Suprapubic skin (tissue), 4 donors: ENCODE measurements around the gene KSR2. TPM values are rescaled to one million over a fixed set of nuclear protein-coding genes. Genes with fewer than 3 reads are reported as not detected.

ENCODE experiments used
- DNase-seq, 2 donors: peaks; one replicate each; pipeline ENCODE4 v3.0.0-alpha.2; 2019; ENCODE audit warnings: low spot score in 2 of 2
- H3K27ac ChIP-seq: fragments of 200-600 bp; sonication (generic); one replicate; pipeline ENCODE4 v1.5.1; 2019
- H3K27me3 ChIP-seq: fragments of 200-600 bp; sonication (generic); one replicate; pipeline ENCODE4 v1.5.1; 2019
- H3K36me3 ChIP-seq: fragments of 200-600 bp; sonication (generic); one replicate; pipeline ENCODE4 v1.5.1; 2019
- H3K4me1 ChIP-seq: fragments of 200-600 bp; sonication (generic); one replicate; pipeline ENCODE4 v1.5.1; 2019
- H3K4me3 ChIP-seq: fragments of 200-600 bp; sonication (generic); one replicate; pipeline ENCODE4 v1.5.1; 2019; ENCODE audit warnings: mild to moderate bottlenecking
- H3K9me3 ChIP-seq: fragments of 200-600 bp; sonication (generic); one replicate; pipeline ENCODE4 v1.5.1; 2019
- CTCF ChIP-seq, 2 donors: fragments of 200-600 bp in 1 of 2; fragments of 450-650 bp in 1 of 2; sonication (generic) in 1 of 2; IDR thresholded peaks; one replicate each; pipeline ENCODE4 v1.5.1; 2016 to 2019; ENCODE audit warnings: antibody characterized with exemption in 2 of 2, mild to moderate bottlenecking in 1 of 2, moderate library complexity in 1 of 2
- EP300 ChIP-seq: sonication (generic); formaldehyde crosslinking; IDR thresholded peaks from one replicate; pipeline ENCODE4 v1.6.1; 2017; ENCODE audit warnings: antibody characterized with exemption
- POLR2A ChIP-seq, 2 donors: fragments of 450-650 bp; IDR thresholded peaks; one replicate each; pipeline ENCODE4 v1.6.1; 2017; ENCODE audit warnings: antibody characterized with exemption in 2 of 2, mild to moderate bottlenecking in 2 of 2, moderate library complexity in 2 of 2
- POLR2AphosphoS5 ChIP-seq, 3 donors: sonication (generic); formaldehyde crosslinking; IDR thresholded peaks; one replicate each; pipeline ENCODE4 v1.6.1; 2017; ENCODE audit warnings: antibody characterized with exemption in 3 of 3
- WGBS: methylation state at CpG from one replicate; pipeline ENCODE4 v1.1.5; 2018; 5-methylcytosine and 5-hydroxymethylcytosine counted together
- total RNA-seq, 4 donors: library from RNA; depleted of rRNA; stranded (reverse); fragments of >200 nt; gene quantifications; one replicate each; pipeline ENCODE4 v1.1.0, GENCODE V29; 2016

Gene KSR2
- total RNA-seq, 4 donors from 2014 or later = 0.24 to 0.39 (median 0.38) TPM; not detected in 1

DNA sequence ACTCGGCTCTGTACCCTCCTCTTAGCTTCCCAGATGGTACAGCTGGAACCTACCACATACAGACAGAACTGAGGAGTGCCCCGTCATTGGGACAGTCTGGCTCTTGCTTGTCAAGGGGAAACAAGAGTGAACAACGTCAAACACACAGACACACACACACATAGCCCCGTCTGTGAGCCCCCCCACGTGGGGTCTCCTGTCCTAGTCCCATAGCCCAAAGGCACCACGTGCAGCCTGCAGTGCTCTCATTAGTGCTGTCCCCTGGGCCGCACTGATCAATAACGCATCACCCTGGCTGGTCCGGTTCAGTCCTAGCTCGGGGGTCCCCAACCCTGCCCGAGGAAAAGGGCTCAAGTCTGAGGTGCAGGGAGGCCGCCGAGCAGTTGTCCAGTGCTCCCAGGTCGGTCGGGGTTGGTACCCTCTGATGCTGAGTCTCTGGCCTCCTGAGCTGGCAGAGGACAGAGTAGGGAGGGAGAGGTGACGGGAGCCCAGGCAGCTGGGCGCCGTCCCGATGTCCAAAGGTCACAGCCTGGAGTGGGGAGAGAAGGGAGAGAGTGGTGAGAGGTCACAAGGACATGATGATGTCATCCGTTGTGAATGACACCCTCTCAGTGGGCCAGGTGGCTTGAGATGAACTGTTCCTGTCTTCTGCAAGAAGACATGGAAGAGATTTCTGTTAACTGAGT lies 502.0 kb downstream of the KSR2 start:
- no peak for TF ChIP-seq EP300
- no peaks in the 10 kb centered on the region for H3K36me3 ChIP-seq
- no peak for DNase-seq
- peaks cover 9% of the 10 kb centered on the region for H3K27me3 ChIP-seq
- H3K4me3 ChIP-seq = no peak overlapping the region
- H3K27ac ChIP-seq = no peak overlapping the region
- H3K4me1 ChIP-seq = no peaks in the 10 kb centered on the region
- WGBS = 77% methylated on average over 7 of the region's 20 CpGs
- no peaks in the 10 kb centered on the region for H3K9me3 ChIP-seq

- Histone ChIP-seq H3K9me3 (no peaks in the 10 kb centered on the region), H3K4me1 (peaks cover 3% of the 10 kb centered on the region), H3K36me3 (no peaks in the 10 kb centered on the region), H3K27me3 (peaks cover 7% of the 10 kb centered on the region), H3K4me3 (no peak overlapping the region), H3K27ac (no peak overlapping the region)
- TF ChIP-seq EP300 (no peak), POLR2AphosphoS5 (IDR thresholded peaks at IDR 0.05) (no peak), POLR2A (IDR thresholded peaks at IDR 0.05) (no peak), CTCF (IDR thresholded peaks at IDR 0.05) (no peak)
- 81% methylated on average over 3 of the region's 3 CpGs for WGBS
- DNase-seq = no peak
Measured at GRCh38 chr12:117461732-117462131, 507.1 kb downstream of the KSR2 start.

DNA sequence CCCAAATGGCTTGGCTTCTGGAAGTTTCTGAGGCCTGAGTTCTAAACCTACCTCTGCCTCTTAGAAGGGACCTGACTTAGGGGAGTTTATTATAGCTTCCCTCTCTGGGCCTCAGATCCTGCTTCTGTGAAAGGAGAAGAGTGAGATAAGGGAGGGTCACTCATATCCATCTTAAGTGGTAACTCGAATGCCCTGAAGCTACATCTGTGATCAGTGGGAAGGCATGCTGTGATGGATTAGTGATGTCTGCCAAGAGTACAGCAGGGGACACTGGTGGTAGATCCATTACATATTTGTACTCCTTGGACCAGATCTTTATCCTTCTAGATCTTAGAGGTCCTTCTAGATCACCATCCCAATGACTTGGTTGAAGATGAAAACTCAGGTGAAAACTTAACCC lies 509.6 kb downstream of the KSR2 start:
- WGBS = 86% methylated on average over 1 of the region's 1 CpG

GRCh38 chr12:117457189-117457588 lies 511.6 kb downstream of the KSR2 start:
- peaks cover 3% of the 10 kb centered on the region for H3K4me1 ChIP-seq
- DNase-seq = no peak
- H3K27ac ChIP-seq = no peak overlapping the region
- no peak overlapping the region for H3K4me3 ChIP-seq
- no peaks in the 10 kb centered on the region for H3K9me3 ChIP-seq
- 77% methylated on average over 3 of the region's 3 CpGs for WGBS
- no peaks in the 10 kb centered on the region for H3K27me3 ChIP-seq
- no peak for TF ChIP-seq CTCF (IDR thresholded peaks at IDR 0.05)
- no peaks in the 10 kb centered on the region for H3K36me3 ChIP-seq

More for the DNA sequence above, 509.6 kb downstream of the KSR2 start:
- Histone ChIP-seq H3K27ac (no peak overlapping the region), H3K27me3 (no peaks in the 10 kb centered on the region), H3K4me3 (no peak overlapping the region), H3K4me1 (peaks cover 3% of the 10 kb centered on the region), H3K36me3 (no peaks in the 10 kb centered on the region), H3K9me3 (no peaks in the 10 kb centered on the region)
- TF ChIP-seq EP300 = no peak
- no peak for TF ChIP-seq CTCF (IDR thresholded peaks at IDR 0.05)
- no peak for TF ChIP-seq POLR2A (IDR thresholded peaks at IDR 0.05)
- no peak for TF ChIP-seq POLR2AphosphoS5 (IDR thresholded peaks at IDR 0.05)
- no peak for DNase-seq

GRCh38 chr12:117456076-117456475 lies 512.7 kb downstream of the KSR2 start:
- WGBS = 75% methylated on average over 5 of the region's 5 CpGs
- no peaks in the 10 kb centered on the region for H3K27me3 ChIP-seq

More at GRCh38 chr12:117456076-117456475, 512.7 kb downstream of the KSR2 start:
- no peak overlapping the region for H3K27ac ChIP-seq
- TF ChIP-seq EP300 (no peak), POLR2AphosphoS5 (IDR thresholded peaks at IDR 0.05) (no peak), POLR2A (IDR thresholded peaks at IDR 0.05) (no peak), CTCF (IDR thresholded peaks at IDR 0.05) (no peak)
- H3K4me3 ChIP-seq = no peak overlapping the region
- peaks cover 3% of the 10 kb centered on the region for H3K4me1 ChIP-seq
- H3K9me3 ChIP-seq = no peaks in the 10 kb centered on the region
- DNase-seq = no peak
- no peaks in the 10 kb centered on the region for H3K36me3 ChIP-seq
